OCI-LY3 (cell line): Measurements from ENCODE around the gene PIGM.

Source experiments
- CTCF ChIP-seq: fragments of 200-600, 300-600 bp; sonication (generic); IDR thresholded peaks from 2 replicates; pipeline ENCODE4 v1.5.1; 2014; ENCODE audit warnings: antibody characterized with exemption, low read length, low read depth
- EZH2phosphoT487 ChIP-seq: fragments of 200-600 bp; shearing (Covaris generic); IDR thresholded peaks from 2 replicates; pipeline ENCODE4 v1.6.1; 2018; ENCODE audit warnings: antibody characterized with exemption, mixed run types, low read depth

DNA sequence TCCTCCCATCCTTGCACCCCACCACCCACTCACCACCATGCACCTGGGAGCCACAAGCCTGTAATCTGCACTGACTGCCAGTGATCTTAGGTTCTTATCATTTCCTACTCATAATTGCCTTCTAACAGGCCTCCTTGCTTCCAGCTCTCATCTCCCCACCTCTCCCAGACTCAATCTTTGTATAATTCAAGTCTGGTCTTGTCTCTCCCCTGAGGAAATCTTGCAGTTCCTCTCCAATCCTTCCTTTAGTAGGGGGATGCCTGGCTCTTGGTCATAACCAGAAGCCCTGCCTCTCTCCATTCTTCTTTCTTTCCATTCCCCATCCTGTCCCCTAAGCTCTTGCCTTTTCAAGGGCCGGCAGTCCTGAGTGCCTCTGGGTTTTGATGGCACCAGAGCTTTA lies 27.8 kb downstream of the PIGM start:
- TF ChIP-seq CTCF, result no peak
- no peak for TF ChIP-seq EZH2phosphoT487
